GM19397 (cell line): Measurements from ENCODE around the gene LINGO3.

ENCODE experiments used
- ATAC-seq: cut with Tn5 transposase; IDR thresholded peaks from one replicate; pipeline ENCODE4 v1.9.1; 2021; ENCODE audit warnings: mild to moderate bottlenecking, moderate library complexity; ENCODE audit not compliant: unreplicated experiment

Gene LINGO3

GRCh38 chr19:2339644-2340310, 31.8 kb upstream of the LINGO3 start:
- no peak for ATAC-seq

- no peak for ATAC-seq
Measured at GRCh38 chr19:2338751-2339643, 31.0 kb upstream of the LINGO3 start.

DNA sequence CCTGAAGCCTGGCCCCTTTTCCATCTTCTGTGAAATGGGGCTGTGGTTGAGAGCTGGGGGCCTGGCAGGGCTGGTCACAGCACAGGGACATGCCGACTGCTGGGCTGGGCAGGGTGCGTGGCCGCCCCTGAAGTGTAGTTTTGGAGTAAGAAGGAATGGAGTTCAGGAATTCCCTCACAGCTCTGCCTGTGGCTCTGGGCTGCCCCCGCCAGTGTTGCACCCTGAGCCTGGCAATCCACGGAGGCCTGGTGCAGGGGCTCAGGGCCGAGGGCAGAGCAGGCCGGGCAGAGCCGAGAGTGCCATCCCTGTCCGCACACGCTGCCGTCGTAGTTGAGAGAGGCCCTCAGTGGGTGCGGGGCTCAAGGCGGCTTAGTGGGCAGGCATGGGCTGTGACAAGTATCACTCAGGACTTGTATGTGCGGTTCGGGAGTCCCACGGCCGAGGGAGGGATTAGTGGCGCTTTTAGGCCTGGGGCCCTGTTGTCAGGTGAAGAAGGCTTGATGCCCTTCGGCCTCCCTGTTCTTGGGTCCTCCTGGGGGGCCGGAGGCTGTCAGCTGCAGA, 30.2 kb upstream of the LINGO3 start:
- no peak for ATAC-seq

DNA sequence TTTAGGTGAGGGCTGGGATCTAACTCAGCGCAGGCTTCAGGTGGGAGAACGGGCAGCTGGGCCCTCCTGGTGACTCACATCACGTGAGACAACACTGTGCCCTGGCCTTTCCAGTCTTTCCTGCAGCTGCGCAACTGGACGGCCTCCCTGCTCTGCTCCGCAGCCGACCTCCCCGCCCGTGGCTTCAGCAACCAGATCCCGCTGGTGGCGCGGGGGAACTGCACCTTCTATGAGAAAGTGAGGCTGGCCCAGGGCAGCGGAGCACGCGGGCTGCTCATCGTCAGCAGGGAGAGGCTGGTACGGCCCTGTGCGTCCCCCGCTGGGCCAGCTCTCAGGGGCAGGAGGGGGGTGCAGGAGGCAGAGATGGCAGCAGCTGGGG, 29.4 kb upstream of the LINGO3 start:
- no peak for ATAC-seq

- no peak for ATAC-seq
Measured at GRCh38 chr19:2336528-2337328, 28.8 kb upstream of the LINGO3 start.

GRCh38 chr19:2335848-2336247, 27.9 kb upstream of the LINGO3 start:
- no peak for ATAC-seq

DNA sequence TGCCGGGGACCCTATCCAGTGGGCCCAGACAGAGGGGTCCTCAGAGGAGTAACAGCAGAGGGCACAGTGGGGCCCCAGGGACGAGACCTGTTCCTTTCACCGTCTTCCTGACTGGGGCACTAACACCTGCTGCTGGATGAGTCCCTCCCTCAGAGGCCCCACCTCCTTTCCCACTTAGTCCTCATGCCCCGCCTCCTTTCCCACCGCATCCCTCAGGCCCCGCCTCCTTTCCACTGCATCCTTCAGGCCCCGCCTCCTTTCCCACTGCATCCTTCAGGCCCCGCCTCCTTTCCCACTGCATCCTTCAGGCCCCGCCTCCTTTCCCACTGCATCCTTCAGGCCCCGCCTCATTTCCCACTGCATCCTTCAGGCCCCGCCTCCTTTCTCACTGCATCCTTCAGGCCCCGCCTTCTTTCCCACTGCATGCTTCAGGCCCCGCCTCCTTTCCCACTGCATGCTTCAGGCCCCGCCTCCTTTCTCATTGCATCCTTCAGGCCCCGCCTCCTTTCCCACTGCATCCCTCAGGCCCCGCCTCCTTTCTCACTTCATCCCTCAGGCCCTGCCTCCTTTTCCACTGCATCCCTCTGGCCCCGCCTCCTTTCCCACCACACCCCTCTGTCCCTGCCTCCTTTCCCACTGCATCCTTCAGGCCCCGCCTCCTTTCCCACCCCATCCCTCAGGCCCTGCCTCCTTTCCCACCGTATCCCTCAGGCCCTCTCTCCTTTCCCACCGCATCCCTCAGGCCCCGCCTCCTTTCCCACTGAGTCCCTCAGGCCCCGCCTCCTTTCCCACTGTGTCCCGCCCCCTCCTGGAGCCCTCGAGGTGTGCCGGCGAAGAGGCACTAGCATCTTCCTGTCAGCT, 27.3 kb upstream of the LINGO3 start:
- no peak for ATAC-seq

GRCh38 chr19:2334426-2334825, 26.5 kb upstream of the LINGO3 start:
- no peak for ATAC-seq

GRCh38 chr19:2333807-2334211, 25.9 kb upstream of the LINGO3 start:
- ATAC-seq = no peak

GRCh38 chr19:2333027-2333806, 25.3 kb upstream of the LINGO3 start:
- ATAC-seq = no peak

DNA sequence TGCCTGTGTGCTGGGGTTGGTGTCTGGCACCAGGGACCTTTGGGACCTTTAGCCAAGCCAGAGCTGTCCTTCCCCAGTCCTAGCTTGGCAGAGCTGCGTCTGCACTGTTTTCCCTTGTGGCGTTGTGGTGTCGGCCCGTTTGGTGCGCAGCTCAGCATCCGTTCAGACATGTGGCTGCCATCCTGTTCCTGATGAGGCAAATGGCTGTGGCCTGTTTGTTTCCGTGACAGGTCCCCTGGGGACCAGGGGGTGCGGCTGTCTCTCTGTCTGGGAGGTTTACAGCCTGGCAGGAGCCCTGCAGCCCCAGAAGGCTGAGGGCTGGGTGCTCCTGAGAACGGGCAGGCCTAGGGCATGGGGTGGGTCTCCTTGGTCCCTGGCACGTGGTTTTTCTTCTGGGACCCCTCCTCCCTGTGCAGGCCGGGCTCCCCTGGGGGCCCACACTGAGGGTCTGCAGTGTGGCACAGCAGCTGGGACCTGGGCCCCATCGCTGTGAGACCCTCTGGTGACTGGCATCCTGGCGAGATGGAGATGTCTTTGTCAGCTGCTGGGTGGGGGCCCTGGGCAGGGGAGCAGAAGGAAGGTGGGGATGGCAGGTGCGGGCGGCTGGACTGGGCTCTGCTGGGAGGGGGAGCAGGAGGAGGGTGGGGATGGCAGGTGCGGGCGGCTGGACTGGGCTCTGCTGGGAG, 24.5 kb upstream of the LINGO3 start:
- peak; percentile 48 for ATAC-seq

GRCh38 chr19:2331601-2332246, 23.8 kb upstream of the LINGO3 start:
- ATAC-seq = no peak

- no peak for ATAC-seq
Measured at GRCh38 chr19:2330632-2331284, 22.8 kb upstream of the LINGO3 start.

DNA sequence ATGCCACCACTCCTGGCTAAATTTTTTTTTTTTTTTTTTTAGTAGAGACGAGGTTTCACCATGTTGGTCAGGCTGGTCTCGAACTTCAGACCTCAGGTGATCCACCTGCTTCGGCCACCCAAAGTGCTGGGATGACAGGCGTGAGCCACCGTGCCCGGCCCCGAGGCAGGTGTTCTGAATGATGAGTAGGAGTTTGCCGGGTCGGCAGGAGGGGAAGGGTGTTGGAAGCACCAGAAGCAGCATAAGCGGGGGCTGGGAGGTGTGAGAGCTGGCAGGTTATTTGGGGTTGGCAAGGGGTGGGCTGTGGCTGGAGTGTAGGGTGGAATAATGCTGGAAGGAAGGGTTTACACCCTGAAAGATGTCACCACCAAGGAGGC, 22.3 kb upstream of the LINGO3 start:
- ATAC-seq = no peak

DNA sequence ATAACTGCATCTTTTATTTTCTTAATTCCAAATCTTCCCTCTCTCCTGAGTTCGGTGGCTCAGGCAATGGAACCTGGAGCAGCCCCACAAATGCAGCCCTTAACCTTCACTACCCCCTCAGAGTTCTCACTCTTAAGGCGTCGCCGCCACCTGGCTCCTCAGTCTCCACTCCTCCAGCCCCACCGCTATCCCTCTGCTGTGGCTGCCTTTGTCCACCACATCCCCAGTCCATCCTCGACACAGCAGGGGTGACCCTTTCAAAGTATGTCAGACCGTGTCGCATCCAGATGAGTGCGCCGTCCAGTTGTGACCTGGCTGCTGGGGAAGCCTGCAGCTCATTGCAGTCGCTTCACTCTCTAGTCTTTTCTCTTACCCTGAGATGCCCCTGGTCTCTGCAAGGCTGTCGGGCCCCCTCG, 21.6 kb upstream of the LINGO3 start:
- no peak for ATAC-seq

- no peak for ATAC-seq
Measured at GRCh38 chr19:2329149-2329478, 21.2 kb upstream of the LINGO3 start.

DNA sequence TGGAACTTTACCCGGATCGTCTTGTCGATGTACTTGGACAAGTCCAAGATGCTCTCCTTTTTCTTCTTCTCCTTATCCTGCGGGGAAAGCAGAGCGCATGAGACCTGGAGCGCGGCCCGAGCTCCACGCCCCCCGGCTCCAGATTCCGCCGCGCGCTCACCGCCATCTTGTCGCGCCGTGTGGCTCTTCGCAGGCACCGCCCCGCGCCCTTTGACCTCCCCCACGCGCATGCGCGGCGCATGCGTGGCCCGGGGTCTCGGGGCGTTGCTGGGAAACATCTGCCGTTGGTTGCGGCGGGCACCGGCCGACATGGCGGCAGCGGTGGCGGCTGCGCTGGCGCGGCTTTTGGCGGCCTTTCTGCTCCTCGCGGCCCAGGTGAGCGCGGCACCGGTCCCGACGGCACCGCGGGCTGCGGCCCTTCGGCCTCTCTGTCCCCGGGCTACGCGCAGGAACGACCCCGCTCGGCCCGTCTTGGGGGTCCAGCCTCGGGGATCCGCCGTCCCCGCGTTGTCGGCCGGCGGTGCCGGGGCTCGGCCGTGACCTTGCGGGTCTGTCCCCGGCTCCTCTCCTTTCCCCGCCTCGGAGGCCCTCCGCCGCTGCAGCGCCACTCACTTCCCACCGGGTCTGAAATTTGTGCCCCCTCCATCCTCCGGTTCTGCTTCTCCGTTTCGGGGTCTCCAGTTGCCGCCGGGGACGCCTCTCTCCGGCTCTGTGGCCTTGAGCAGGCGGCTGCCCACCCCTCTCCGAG, 20.6 kb upstream of the LINGO3 start, which contains the start of the genes LSM7 and SPPL2B:
TSS of gene LSM7 (minus strand) at position 186 of the 748 bp plus-strand sequence. CDS start at position 166, 20 bp downstream.
TSS of gene SPPL2B (plus strand) at position 284 of the 748 bp plus-strand sequence. CDS start at position 310, 26 bp downstream.
- ATAC-seq = peak; percentile 68
